Suprapubic skin (tissue), 4 donors: ENCODE measurements around the gene GNL1. TPM values are rescaled to one million over a fixed set of nuclear protein-coding genes. Genes with fewer than 3 reads are reported as not detected.

ENCODE experiments used
- DNase-seq, 2 donors: peaks; one replicate each; pipeline ENCODE4 v3.0.0-alpha.2; 2019; ENCODE audit warnings: low spot score in 2 of 2
- H3K27ac ChIP-seq: fragments of 200-600 bp; sonication (generic); one replicate; pipeline ENCODE4 v1.5.1; 2019
- H3K27me3 ChIP-seq: fragments of 200-600 bp; sonication (generic); one replicate; pipeline ENCODE4 v1.5.1; 2019
- H3K36me3 ChIP-seq: fragments of 200-600 bp; sonication (generic); one replicate; pipeline ENCODE4 v1.5.1; 2019
- H3K4me1 ChIP-seq: fragments of 200-600 bp; sonication (generic); one replicate; pipeline ENCODE4 v1.5.1; 2019
- H3K4me3 ChIP-seq: fragments of 200-600 bp; sonication (generic); one replicate; pipeline ENCODE4 v1.5.1; 2019; ENCODE audit warnings: mild to moderate bottlenecking
- H3K9me3 ChIP-seq: fragments of 200-600 bp; sonication (generic); one replicate; pipeline ENCODE4 v1.5.1; 2019
- EP300 ChIP-seq: sonication (generic); formaldehyde crosslinking; IDR thresholded peaks from one replicate; pipeline ENCODE4 v1.6.1; 2017; ENCODE audit warnings: antibody characterized with exemption
- POLR2A ChIP-seq, 2 donors: fragments of 450-650 bp; IDR thresholded peaks; one replicate each; pipeline ENCODE4 v1.6.1; 2017; ENCODE audit warnings: antibody characterized with exemption in 2 of 2, mild to moderate bottlenecking in 2 of 2, moderate library complexity in 2 of 2
- POLR2AphosphoS5 ChIP-seq, 3 donors: sonication (generic); formaldehyde crosslinking; IDR thresholded peaks; one replicate each; pipeline ENCODE4 v1.6.1; 2017; ENCODE audit warnings: antibody characterized with exemption in 3 of 3
- WGBS: methylation state at CpG from one replicate; pipeline ENCODE4 v1.1.5; 2018; 5-methylcytosine and 5-hydroxymethylcytosine counted together
- total RNA-seq, 4 donors: library from RNA; depleted of rRNA; stranded (reverse); fragments of >200 nt; gene quantifications; one replicate each; pipeline ENCODE4 v1.1.0, GENCODE V29; 2016
- TF ChIP-seq, protein P1 (sequence below), 2 donors: fragments of 200-600 bp in 1 of 2; fragments of 450-650 bp in 1 of 2; sonication (generic) in 1 of 2; IDR thresholded peaks; one replicate each; pipeline ENCODE4 v1.5.1; 2016 to 2019; ENCODE audit warnings: antibody characterized with exemption in 2 of 2, mild to moderate bottlenecking in 1 of 2, moderate library complexity in 1 of 2

Gene GNL1
- total RNA-seq, 4 donors from 2014 or later = 33.9 to 58.9 (median 38.9) TPM

GRCh38 chr6:30494291-30494861 is 61.9 kb downstream of the GNL1 start:
- no peak overlapping the region for H3K4me3 ChIP-seq
- TF ChIP-seq, protein P1, sequence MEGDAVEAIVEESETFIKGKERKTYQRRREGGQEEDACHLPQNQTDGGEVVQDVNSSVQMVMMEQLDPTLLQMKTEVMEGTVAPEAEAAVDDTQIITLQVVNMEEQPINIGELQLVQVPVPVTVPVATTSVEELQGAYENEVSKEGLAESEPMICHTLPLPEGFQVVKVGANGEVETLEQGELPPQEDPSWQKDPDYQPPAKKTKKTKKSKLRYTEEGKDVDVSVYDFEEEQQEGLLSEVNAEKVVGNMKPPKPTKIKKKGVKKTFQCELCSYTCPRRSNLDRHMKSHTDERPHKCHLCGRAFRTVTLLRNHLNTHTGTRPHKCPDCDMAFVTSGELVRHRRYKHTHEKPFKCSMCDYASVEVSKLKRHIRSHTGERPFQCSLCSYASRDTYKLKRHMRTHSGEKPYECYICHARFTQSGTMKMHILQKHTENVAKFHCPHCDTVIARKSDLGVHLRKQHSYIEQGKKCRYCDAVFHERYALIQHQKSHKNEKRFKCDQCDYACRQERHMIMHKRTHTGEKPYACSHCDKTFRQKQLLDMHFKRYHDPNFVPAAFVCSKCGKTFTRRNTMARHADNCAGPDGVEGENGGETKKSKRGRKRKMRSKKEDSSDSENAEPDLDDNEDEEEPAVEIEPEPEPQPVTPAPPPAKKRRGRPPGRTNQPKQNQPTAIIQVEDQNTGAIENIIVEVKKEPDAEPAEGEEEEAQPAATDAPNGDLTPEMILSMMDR (IDR thresholded peaks at IDR 0.05) = no peak
- no peak for TF ChIP-seq POLR2AphosphoS5 (IDR thresholded peaks at IDR 0.05)
- H3K4me1 ChIP-seq = peaks cover 55% of the 10 kb centered on the region
- 83% methylated on average over 8 of the region's 8 CpGs for WGBS
- no peak overlapping the region for H3K27ac ChIP-seq
- H3K9me3 ChIP-seq = no peaks in the 10 kb centered on the region
- DNase-seq = peak in 1 of 2 donors; percentile 26
- peaks cover 43% of the 10 kb centered on the region for H3K36me3 ChIP-seq
- H3K27me3 ChIP-seq = no peaks in the 10 kb centered on the region

DNA sequence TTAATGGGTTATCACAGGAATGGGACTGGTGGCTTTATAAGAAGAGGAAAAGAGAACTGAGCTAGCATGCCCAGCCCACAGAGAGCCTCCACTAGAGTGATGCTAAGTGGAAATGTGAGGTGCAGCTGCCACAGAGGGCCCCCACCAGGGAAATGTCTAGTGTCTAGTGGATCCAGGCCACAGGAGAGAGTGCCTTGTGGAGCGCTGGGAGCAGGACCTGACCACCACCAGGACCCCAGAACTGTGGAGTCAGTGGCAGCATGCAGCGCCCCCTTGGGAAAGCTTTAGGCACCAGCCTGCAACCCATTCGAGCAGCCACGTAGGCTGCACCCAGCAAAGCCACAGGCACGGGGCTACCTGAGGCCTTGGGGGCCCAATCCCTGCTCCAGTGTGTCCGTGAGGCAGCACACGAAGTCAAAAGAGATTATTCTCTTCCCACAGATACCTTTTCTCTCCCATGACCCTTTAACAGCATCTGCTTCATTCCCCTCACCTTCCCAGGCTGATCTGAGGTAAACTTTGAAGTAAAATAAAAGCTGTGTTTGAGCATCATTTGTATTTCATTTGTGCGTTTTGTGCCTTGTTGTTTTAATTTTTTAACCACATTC is 62.5 kb downstream of the GNL1 start:
- H3K27ac ChIP-seq = no peak overlapping the region
- peaks cover 58% of the 10 kb centered on the region for H3K4me1 ChIP-seq
- H3K9me3 ChIP-seq = no peaks in the 10 kb centered on the region
- DNase-seq = peak in 1 of 2 donors; percentile 58
- no peaks in the 10 kb centered on the region for H3K27me3 ChIP-seq
- peaks cover 43% of the 10 kb centered on the region for H3K36me3 ChIP-seq
- WGBS = 66% methylated on average over 8 of the region's 8 CpGs
- H3K4me3 ChIP-seq = no peak overlapping the region
- TF ChIP-seq EP300 = no peak
- TF ChIP-seq, protein P1 (IDR thresholded peaks at IDR 0.05) = no peak
- no peak for TF ChIP-seq POLR2A (IDR thresholded peaks at IDR 0.05)
- TF ChIP-seq POLR2AphosphoS5 (IDR thresholded peaks at IDR 0.05) = no peak

- Histone ChIP-seq H3K36me3 (peaks cover 43% of the 10 kb centered on the region), H3K4me1 (peaks cover 55% of the 10 kb centered on the region), H3K4me3 (peak overlapping the region; percentile 99), H3K27me3 (no peaks in the 10 kb centered on the region), H3K27ac (no peak overlapping the region), H3K9me3 (no peaks in the 10 kb centered on the region)
- WGBS = 78% methylated on average over 16 of the region's 16 CpGs
- TF ChIP-seq POLR2AphosphoS5 (IDR thresholded peaks at IDR 0.05) (no peak), POLR2A (IDR thresholded peaks at IDR 0.05) (no peak), EP300 (no peak)
- TF ChIP-seq, protein P1 (IDR thresholded peaks at IDR 0.05) = no peak
- DNase-seq = peak in 1 of 2 donors; percentile 60
Observed at GRCh38 chr6:30491991-30492952, 64.0 kb downstream of the GNL1 start.

Other genes with a start within 250 kb of the GNL1 start
- gene TRIM39, start 229.6 kb downstream of the GNL1 start, total RNA-seq = 10 to 100 TPM in 2 of 4 donors, 1 to 10 TPM in 2; 6.6 to 17.8 (median 9.2) TPM
- 100 to 1,000 TPM in 1 of 4 donors, 10 to 100 TPM in 3; 71.4 to 106 (median 91.1) TPM for gene RPP21, start 211.3 kb downstream of the GNL1 start, total RNA-seq
- 100 to 1,000 TPM; 496 to 771 (median 601) TPM for gene HLA-E, start 67.0 kb downstream of the GNL1 start, total RNA-seq
- 10 to 100 TPM in 1 of 4 donors, 1 to 10 TPM in 3; 5.5 to 10.6 (median 9.0) TPM for gene PRR3, start 806 bp upstream of the GNL1 start, total RNA-seq
- gene ABCF1, start 15.0 kb upstream of the GNL1 start, total RNA-seq = 10 to 100 TPM; 41.7 to 46.4 (median 45.0) TPM
- 10 to 100 TPM; 27.2 to 68.2 (median 46.7) TPM for gene PPP1R10, start 60.8 kb upstream of the GNL1 start, total RNA-seq
- 10 to 100 TPM; 48.1 to 85.7 (median 62.4) TPM for gene MRPS18B, start 61.4 kb upstream of the GNL1 start, total RNA-seq
- gene ATAT1, start 70.4 kb upstream of the GNL1 start, total RNA-seq = 10 to 100 TPM in 1 of 4 donors, 1 to 10 TPM in 3; 4.7 to 24.0 (median 7.9) TPM
- 10 to 100 TPM in 3 of 4 donors, 1 to 10 TPM in 1; 10.0 to 31.3 (median 15.5) TPM for gene C6orf136, start 90.6 kb upstream of the GNL1 start, total RNA-seq
- gene DHX16, start 116.5 kb upstream of the GNL1 start, total RNA-seq = 10 to 100 TPM; 24.3 to 48.5 (median 33.7) TPM
- 10 to 100 TPM; 25.2 to 31.0 (median 29.2) TPM for gene PPP1R18, start 130.2 kb upstream of the GNL1 start, total RNA-seq
- gene NRM, start 134.5 kb upstream of the GNL1 start, total RNA-seq = 1 to 10 TPM; 2.3 to 9.0 (median 6.8) TPM
- 10 to 100 TPM; 10.4 to 27.0 (median 16.3) TPM for gene MDC1, start 160.8 kb upstream of the GNL1 start, total RNA-seq
- 100 to 1,000 TPM; 166 to 348 (median 244) TPM for gene TUBB, start 163.9 kb upstream of the GNL1 start, total RNA-seq
- 10 to 100 TPM; 28.4 to 60.8 (median 45.5) TPM for gene FLOT1, start 186.2 kb upstream of the GNL1 start, total RNA-seq
- gene IER3, start 188.1 kb upstream of the GNL1 start, total RNA-seq = 10 to 100 TPM; 22.0 to 86.2 (median 45.8) TPM